EH (cell line): ENCODE results near the gene ZNF215.
"Not testable (repeated sequence)": the region's sequence is repeated elsewhere in the genome, so short reads cannot be mapped to it uniquely, and the experiment has no call there.

ENCODE experiments used
- DNase-seq: peaks from one replicate; pipeline ENCODE4 v3.0.0-alpha.2; 2015; ENCODE audit warnings: low read depth

Gene ZNF215

GRCh38 chr11:6926208-6927029 lies at the start of gene ZNF215:
TSS of gene ZNF215 (plus strand) at chr11:6926426. CDS start at chr11:6932273, 5,847 bp downstream.
- DNase-seq: peak; percentile 89

GRCh38 chr11:6876914-6877313 lies 49.3 kb upstream of the ZNF215 start:
- no peak for DNase-seq

- no peak for DNase-seq
Measured at GRCh38 chr11:6882751-6883150, 43.5 kb upstream of the ZNF215 start.

- DNase-seq: not testable (repeated sequence)
Measured at GRCh38 chr11:6887711-6888110, 38.5 kb upstream of the ZNF215 start.

- no peak for DNase-seq
Measured at GRCh38 chr11:6888830-6889229, 37.4 kb upstream of the ZNF215 start.

GRCh38 chr11:6889835-6890234 lies 36.4 kb upstream of the ZNF215 start:
- DNase-seq: no peak

- no peak for DNase-seq
Measured at GRCh38 chr11:6892400-6892799, 33.8 kb upstream of the ZNF215 start, which contains the start of gene OR2D2. TSS of gene OR2D2 (minus strand) at chr11:6892500. CDS start at chr11:6892500, 0 bp downstream.

GRCh38 chr11:6894097-6894496 lies 32.1 kb upstream of the ZNF215 start:
- no peak for DNase-seq

- DNase-seq: no peak
Measured at GRCh38 chr11:6895010-6895409, 31.2 kb upstream of the ZNF215 start.

GRCh38 chr11:6898911-6899310 lies 27.3 kb upstream of the ZNF215 start:
- DNase-seq: no peak

GRCh38 chr11:6900327-6900999 lies 25.8 kb upstream of the ZNF215 start:
- DNase-seq: peak; percentile 3

GRCh38 chr11:6904804-6905203 lies 21.4 kb upstream of the ZNF215 start:
- DNase-seq: not testable (repeated sequence)

- no peak for DNase-seq
Measured at GRCh38 chr11:6911378-6911777, 14.8 kb upstream of the ZNF215 start.

GRCh38 chr11:6911948-6912347 lies 14.3 kb upstream of the ZNF215 start:
- DNase-seq: peak; percentile 7

GRCh38 chr11:6919698-6920097 lies 6.5 kb upstream of the ZNF215 start:
- DNase-seq: no peak

GRCh38 chr11:6920702-6921101 lies 5.5 kb upstream of the ZNF215 start, which contains the start of gene OR2D3:
TSS of gene OR2D3 (plus strand) at chr11:6921002. CDS start at chr11:6921002, 0 bp downstream.
- no peak for DNase-seq

- DNase-seq: no peak
Measured at GRCh38 chr11:6925007-6925577, 1.1 kb upstream of the ZNF215 start.

GRCh38 chr11:6925636-6926207 lies 504 bp upstream of the ZNF215 start:
- peak; percentile 48 for DNase-seq

GRCh38 chr11:6927030-6927617 lies 898 bp downstream of the ZNF215 start:
- DNase-seq: no peak

GRCh38 chr11:6928916-6929315 lies 2.7 kb downstream of the ZNF215 start:
- no peak for DNase-seq

- no peak for DNase-seq
Measured at GRCh38 chr11:6931146-6931713, 5.0 kb downstream of the ZNF215 start.

- DNase-seq: no peak
Measured at GRCh38 chr11:6932145-6932544, 5.9 kb downstream of the ZNF215 start.
